H7 (cell line): ENCODE data around the gene GBX1. TPM values are rescaled to one million over a fixed set of nuclear protein-coding genes. Genes with fewer than 3 reads are reported as not detected.
A peak's percentile ranks its signal among the peaks of the same experiment; 100 is the strongest.

Experiments
- DNase-seq: peaks from one replicate; pipeline ENCODE4 v3.0.0; 2012
- H3K27me3 ChIP-seq: 2 replicates; pipeline ENCODE4 v1.6.0; 2011; ENCODE audit warnings: mild to moderate bottlenecking, low read length; ENCODE audit not compliant: control insufficient read depth, insufficient read depth
- H3K36me3 ChIP-seq: replicated peaks from 2 replicates; pipeline ENCODE4 v1.5.1; 2011; ENCODE audit warnings: low read length; ENCODE audit not compliant: control insufficient read depth, insufficient read depth
- H3K4me3 ChIP-seq: 2 replicates; pipeline ENCODE4 v1.5.1; 2011; ENCODE audit warnings: low read depth, mild to moderate bottlenecking, control low read depth, low read length, moderate library complexity; ENCODE audit not compliant: insufficient read depth
- total RNA-seq: library from RNA; depleted of rRNA; stranded (reverse); fragments of >200 nt; shearing (Covaris generic); gene quantifications from 2 replicates; pipeline ENCODE4 v1.2.3, GENCODE V29; 2014

The GBX1 gene
- total RNA-seq, 1 experiment from 2014 or later: 0.62 TPM

GRCh38 chr7:151186640-151187408 is 19.3 kb upstream of the GBX1 start, which contains the start of gene ASB10:
TSS of gene ASB10 (minus strand) at chr7:151187250. CDS start at chr7:151187130, 120 bp downstream.
- Histone ChIP-seq H3K4me3 (no peak within 1 kb of the TSS), H3K27me3 (peaks cover 3% of the 10 kb centered on the region; the same call in 1 of the 2 replicates), H3K36me3 (no peaks in the 10 kb centered on the region)
- DNase-seq: no peak

GRCh38 chr7:151185762-151186639 is 18.5 kb upstream of the GBX1 start:
- no peak overlapping the region for H3K4me3 ChIP-seq
- H3K36me3 ChIP-seq: no peaks in the 10 kb centered on the region
- DNase-seq: no peak
- peaks cover 3% of the 10 kb centered on the region; the same call in 1 of the 2 replicates for H3K27me3 ChIP-seq

GRCh38 chr7:151181011-151181431 is 13.5 kb upstream of the GBX1 start:
- no peaks in the 10 kb centered on the region for H3K36me3 ChIP-seq
- DNase-seq: peak; percentile 38
- H3K27me3 ChIP-seq: peaks cover 2% of the 10 kb centered on the region
- no peak overlapping the region for H3K4me3 ChIP-seq

GRCh38 chr7:151179946-151180345 is 12.5 kb upstream of the GBX1 start:
- peaks cover 4% of the 10 kb centered on the region for H3K27me3 ChIP-seq

GRCh38 chr7:151179287-151179860 is 11.9 kb upstream of the GBX1 start:
- no peak overlapping the region for H3K4me3 ChIP-seq
- no peak for DNase-seq
- H3K36me3 ChIP-seq: no peaks in the 10 kb centered on the region
- peaks cover 4% of the 10 kb centered on the region for H3K27me3 ChIP-seq

More at GRCh38 chr7:151179946-151180345, 12.5 kb upstream of the GBX1 start:
- no peaks in the 10 kb centered on the region for H3K36me3 ChIP-seq
- peak; percentile 25 for DNase-seq
- H3K4me3 ChIP-seq: no peak overlapping the region

GRCh38 chr7:151178831-151179230 is 11.3 kb upstream of the GBX1 start:
- Histone ChIP-seq H3K27me3 (peaks cover 4% of the 10 kb centered on the region), H3K36me3 (no peaks in the 10 kb centered on the region), H3K4me3 (no peak overlapping the region)
- peak; percentile 32 for DNase-seq

- no peak for DNase-seq
- Histone ChIP-seq H3K36me3 (no peaks in the 10 kb centered on the region), H3K27me3 (peaks cover 6% of the 10 kb centered on the region), H3K4me3 (no peak overlapping the region)
These were observed 10.7 kb upstream of the GBX1 start for GRCh38 chr7:151178236-151178635.

GRCh38 chr7:151177310-151177709 is 9.8 kb upstream of the GBX1 start:
- DNase-seq: no peak
- no peaks in the 10 kb centered on the region for H3K36me3 ChIP-seq
- H3K27me3 ChIP-seq: peaks cover 9% of the 10 kb centered on the region
- H3K4me3 ChIP-seq: no peak overlapping the region

- Histone ChIP-seq H3K4me3 (no peak overlapping the region), H3K36me3 (no peaks in the 10 kb centered on the region), H3K27me3 (peaks cover 13% of the 10 kb centered on the region)
- DNase-seq: no peak
These were observed 8.9 kb upstream of the GBX1 start for GRCh38 chr7:151176401-151176800.

GRCh38 chr7:151175793-151176311 is 8.4 kb upstream of the GBX1 start:
- Histone ChIP-seq H3K4me3 (no peak overlapping the region), H3K27me3 (peaks cover 13% of the 10 kb centered on the region), H3K36me3 (no peaks in the 10 kb centered on the region)
- peak; percentile 90 for DNase-seq

- H3K4me3 ChIP-seq: no peak overlapping the region
- DNase-seq: peak; percentile 38
- no peaks in the 10 kb centered on the region for H3K36me3 ChIP-seq
- peaks cover 15% of the 10 kb centered on the region for H3K27me3 ChIP-seq
These were observed 7.7 kb upstream of the GBX1 start for GRCh38 chr7:151175047-151175792.

GRCh38 chr7:151174246-151175046 is 7.0 kb upstream of the GBX1 start:
- peak; percentile 85 for DNase-seq
- H3K36me3 ChIP-seq: no peaks in the 10 kb centered on the region
- no peak overlapping the region for H3K4me3 ChIP-seq
- peaks cover 22% of the 10 kb centered on the region for H3K27me3 ChIP-seq
